H1 (cell line): Measurements from ENCODE around the gene LRRC4C. TPM values are rescaled to one million over a fixed set of nuclear protein-coding genes. Genes with fewer than 3 reads are reported as not detected.

Source experiments
- CTCF ChIA-PET: fragments of 300-600 bp; sonication (Branson Sonifier 250); formaldehyde crosslinking; loops from one replicate; lab custom pipeline; 2021; ENCODE audit not compliant: partially characterized antibody; lab: Charles Lee
- POLR2A ChIA-PET: fragments of 300-600 bp; sonication (Branson Sonifier 250); formaldehyde crosslinking; loops from one replicate; lab custom pipeline; 2021; ENCODE audit warnings: inconsistent platforms; ENCODE audit not compliant: partially characterized antibody; lab: Charles Lee
- DNase-seq, 2 experiments: peaks; one replicate each; pipeline versions ENCODE4 v3.0.0 to v3.0.0-alpha.2; 2010 to 2022; ENCODE audit warnings: low spot score in 2 of 2, low read depth in 1 of 2, mixed read lengths in 1 of 2
- FAIRE-seq: peaks from 2 replicates; lab custom pipeline; 2011; peaks lifted over from hg19 to GRCh38; lab: Jason Lieb, UNC
- H2AFZ ChIP-seq: 2 replicates; pipeline ENCODE4 v1.8.1; 2012; ENCODE audit warnings: low read length, inconsistent platforms
- H2AK5ac ChIP-seq: 2 replicates; pipeline ENCODE4 v1.6.1; 2013; ENCODE audit warnings: low read depth, low read length
- H2BK120ac ChIP-seq: replicated peaks from 2 replicates; pipeline ENCODE3; 2013; ENCODE audit warnings: low read depth, low read length, inconsistent platforms
- H2BK12ac ChIP-seq: 2 replicates; pipeline ENCODE4 v1.6.1; 2013; ENCODE audit warnings: low read depth, low read length
- H2BK15ac ChIP-seq: 2 replicates; pipeline ENCODE4 v1.6.1; 2013; ENCODE audit warnings: low read length
- H2BK20ac ChIP-seq: 2 replicates; pipeline ENCODE4 v1.6.1; 2013; ENCODE audit warnings: low read length
- H2BK5ac ChIP-seq: 2 replicates; pipeline ENCODE4 v1.6.1; 2013; ENCODE audit warnings: low read depth, low read length
- H3K14ac ChIP-seq: 2 replicates; pipeline ENCODE4 v1.6.1; 2013; ENCODE audit warnings: inconsistent platforms; ENCODE audit not compliant: insufficient read length
- H3K18ac ChIP-seq: 2 replicates; pipeline ENCODE4 v1.6.1; 2013; ENCODE audit warnings: low read length; ENCODE audit errors: extremely low read depth
- H3K23ac ChIP-seq: 2 replicates; pipeline ENCODE4 v1.6.1; 2013; ENCODE audit warnings: inconsistent platforms; ENCODE audit not compliant: insufficient read length
- H3K23me2 ChIP-seq: 2 replicates; pipeline ENCODE4 v1.6.1; 2013; ENCODE audit warnings: low read depth, low read length
- H3K27ac ChIP-seq: 2 replicates; pipeline ENCODE4 v1.6.1; 2011; ENCODE audit warnings: low read depth, low read length, inconsistent platforms
- H3K27me3 ChIP-seq, 4 experiments: replicated peaks in 1 of 4; 1 replicate in 1 of 4; 2 replicates in 3 of 4; pipeline versions ENCODE4 v1.6.1 to v1.8.1; 2011 to 2013; ENCODE audit warnings: low read length in 3 of 4, mild to moderate bottlenecking in 3 of 4, inconsistent platforms in 2 of 4, mixed read lengths in 2 of 4, moderate library complexity in 1 of 4; ENCODE audit not compliant: control insufficient read depth in 3 of 4, insufficient read depth in 3 of 4; ENCODE audit errors: extremely low read depth in 1 of 4
- H3K36me3 ChIP-seq, 4 experiments: 2 replicates each; pipeline versions ENCODE4 v1.6.1 to v1.8.1; 2011 to 2013; ENCODE audit warnings: mild to moderate bottlenecking in 4 of 4, low read length in 3 of 4, moderate library complexity in 2 of 4, control low read depth in 1 of 4, inconsistent platforms in 1 of 4; ENCODE audit not compliant: insufficient read depth in 4 of 4, control insufficient read depth in 2 of 4
- H3K4ac ChIP-seq: replicated peaks from 2 replicates; pipeline ENCODE3; 2013; ENCODE audit warnings: low read length, low read depth, mixed read lengths, inconsistent platforms; ENCODE audit not compliant: insufficient read length
- H3K4me1 ChIP-seq, 4 experiments: replicated peaks in 1 of 4; 1 replicate in 1 of 4; 2 replicates in 3 of 4; pipeline versions ENCODE4 v1.6.1 to v1.8.1; 2011 to 2013; ENCODE audit warnings: low read length in 3 of 4, inconsistent platforms in 2 of 4, mixed read lengths in 1 of 4; ENCODE audit not compliant: insufficient read depth in 4 of 4, control insufficient read depth in 3 of 4
- H3K4me2 ChIP-seq, 2 experiments: 2 replicates each; pipeline versions ENCODE4 v1.6.1 to v1.8.1; 2011 to 2013; ENCODE audit warnings: low read depth in 2 of 2, low read length in 2 of 2, control low read depth in 1 of 2, inconsistent platforms in 1 of 2, mild to moderate bottlenecking in 1 of 2; ENCODE audit not compliant: insufficient read depth in 1 of 2
- H3K4me3 ChIP-seq, 4 experiments: fragments of 200-600, 300-600 bp in 1 of 4; sonication (generic), shearing (Covaris generic), sonication (Bioruptor Twin) in 1 of 4; 2 replicates each; pipeline versions ENCODE4 v1.5.1 to v1.8.1; 2011 to 2016; ENCODE audit warnings: low read length in 4 of 4, low read depth in 3 of 4, control low read depth in 2 of 4, inconsistent platforms in 2 of 4, mild to moderate bottlenecking in 2 of 4, mixed read lengths in 1 of 4, moderate library complexity in 1 of 4; ENCODE audit not compliant: insufficient read depth in 2 of 4; ENCODE audit errors: extremely low read depth in 1 of 4
- H3K56ac ChIP-seq: replicated peaks from 2 replicates; pipeline ENCODE3; 2013; ENCODE audit warnings: low read depth, mild to moderate bottlenecking, mixed read lengths, low read length, inconsistent platforms; ENCODE audit not compliant: insufficient read length
- H3K79me1 ChIP-seq: 2 replicates; pipeline ENCODE4 v1.6.1; 2013; ENCODE audit warnings: low read depth, low read length, control low read depth
- H3K79me2 ChIP-seq, 2 experiments: 2 replicates each; pipeline versions ENCODE4 v1.6.1 to v1.8.1; 2012 to 2013; ENCODE audit warnings: low read length in 2 of 2, mild to moderate bottlenecking in 2 of 2, inconsistent platforms in 1 of 2; ENCODE audit not compliant: insufficient read depth in 2 of 2, control insufficient read depth in 1 of 2
- H3K9ac ChIP-seq, 4 experiments: replicated peaks in 1 of 4; 1 replicate in 1 of 4; 2 replicates in 3 of 4; pipeline versions ENCODE4 v1.6.1 to v1.8.1; 2011 to 2013; ENCODE audit warnings: low read depth in 3 of 4, low read length in 3 of 4, control low read depth in 2 of 4, mild to moderate bottlenecking in 2 of 4, moderate library complexity in 2 of 4, inconsistent platforms in 1 of 4; ENCODE audit errors: extremely low read depth in 1 of 4
- H3K9me3 ChIP-seq, 2 experiments: 2 replicates each; pipeline versions ENCODE4 v1.6.1 to v1.8.1; 2012 to 2013; ENCODE audit warnings: mild to moderate bottlenecking in 2 of 2, moderate library complexity in 2 of 2, control low read depth in 1 of 2, inconsistent platforms in 1 of 2, low read depth in 1 of 2, low read length in 1 of 2, mixed read lengths in 1 of 2; ENCODE audit not compliant: insufficient read depth in 2 of 2
- H4K20me1 ChIP-seq, 2 experiments: replicated peaks in 1 of 2; 2 replicates each; pipeline versions ENCODE3 to v1.8.1; 2011 to 2013; ENCODE audit warnings: inconsistent platforms in 2 of 2, low read length in 2 of 2, mild to moderate bottlenecking in 1 of 2; ENCODE audit not compliant: insufficient read depth in 2 of 2, control insufficient read depth in 1 of 2
- H4K5ac ChIP-seq: 2 replicates; pipeline ENCODE4 v1.6.1; 2013; ENCODE audit warnings: low read length, low read depth, mixed read lengths, inconsistent platforms; ENCODE audit not compliant: insufficient read length
- H4K8ac ChIP-seq: 2 replicates; pipeline ENCODE4 v1.8.0; 2013; ENCODE audit warnings: mild to moderate bottlenecking, moderate library complexity, low read length, inconsistent platforms; ENCODE audit not compliant: insufficient read depth; ENCODE audit errors: extremely low read depth
- H4K91ac ChIP-seq: replicated peaks from 2 replicates; pipeline ENCODE3; 2013; ENCODE audit warnings: low read length, mixed read lengths, inconsistent platforms; ENCODE audit not compliant: insufficient read length
- ASH2L ChIP-seq: fragments of 200-600, 300-600 bp; sonication (generic); IDR thresholded peaks from one replicate; pipeline ENCODE4 v1.7.1; 2017; ENCODE audit warnings: low read length
- ATF2 ChIP-seq: IDR thresholded peaks from 2 replicates; pipeline ENCODE4 v1.6.1; 2012; ENCODE audit warnings: low read length, inconsistent platforms
- CBX5 ChIP-seq: fragments of 300-800, 300-1000 bp; sonication (generic); IDR thresholded peaks from 2 replicates; pipeline ENCODE4 v1.7.1; 2016; ENCODE audit warnings: antibody characterized with exemption, low read length, low read depth
- EZH2 ChIP-seq: fragments of 200-600 bp; sonication (generic); IDR thresholded peaks from 2 replicates; pipeline ENCODE4 v1.7.1; 2012; ENCODE audit warnings: low read depth, mild to moderate bottlenecking, moderate library complexity, low read length, inconsistent platforms; ENCODE audit not compliant: severe bottlenecking
- MAX ChIP-seq: IDR thresholded peaks from 2 replicates; pipeline ENCODE4 v1.6.1; 2012; ENCODE audit warnings: inconsistent platforms
- RAD21 ChIP-seq, 2 experiments: IDR thresholded peaks in 1 of 2; conservative IDR thresholded peaks in 1 of 2; 2 replicates each; pipeline ENCODE4 v1.6.1; 2011; ENCODE audit warnings: low read depth in 2 of 2, low read length in 2 of 2, improper control_type of control experiment in 1 of 2, inconsistent platforms in 1 of 2, mild to moderate bottlenecking in 1 of 2, moderate library complexity in 1 of 2
- SP1 ChIP-seq: IDR thresholded peaks from 2 replicates; pipeline ENCODE4 v1.6.1; 2011; ENCODE audit warnings: low read depth, low read length
- SRF ChIP-seq: IDR thresholded peaks from 2 replicates; pipeline ENCODE4 v1.6.1; 2011; ENCODE audit warnings: mild to moderate bottlenecking, low read depth, low read length, moderate library complexity
- YY1 ChIP-seq: IDR thresholded peaks from 2 replicates; pipeline ENCODE4 v1.6.1; 2011; ENCODE audit warnings: low read depth, mild to moderate bottlenecking, low read length
- WGBS, 2 experiments: shearing (Covaris generic) in 1 of 2; methylation state at CpG; one replicate each; pipeline versions ENCODE4 v1.1.6 to v1.1.7; 2013 to 2015; ENCODE audit warnings: low lambda C conversion rate in 2 of 2, mixed read lengths in 2 of 2, inconsistent platforms in 1 of 2, low coverage in 1 of 2, missing lambda C conversion rate in 1 of 2; ENCODE audit not compliant: insufficient replicate concordance in 2 of 2, insufficient coverage in 1 of 2, insufficient read length in 1 of 2; ENCODE audit errors: extremely low coverage in 1 of 2, missing lambda C conversion rate in 1 of 2; 5-methylcytosine and 5-hydroxymethylcytosine counted together
- polyA plus RNA-seq, 7 experiments: library from polyadenylated mRNA; depleted of rRNA in 3 of 7; stranded (reverse) in 5 of 7; unstranded in 2 of 7; fragments of >200 nt in 5 of 7; fragments of 200-250 nt in 2 of 7; gene quantifications; 1 replicate in 5 of 7; 2 replicates in 1 of 7; 4 replicates in 1 of 7; pipeline versions ENCODE4 v1.2.1 to v1.2.3, GENCODE V29; 2011 to 2013; ENCODE audit warnings: missing spikeins in 2 of 7, mixed read lengths in 2 of 7
- total RNA-seq: library from RNA; stranded (reverse); fragmentation: NEBNext Ultra II Directional; extraction: Animal tissue kit (Norgen Biotek cat#: 25700); gene quantifications from 2 replicates; pipeline ENCODE4 v1.2.1, GENCODE V29; 2021

LRRC4C gene
- total and polyA plus RNA-seq, 2 of the 8 experiments (the other 6 are each of a cell fraction or from before 2014, with no cell fraction given), result 0.23 to 2.2 TPM

- Histone ChIP-seq H3K18ac (no peak overlapping the region), H4K91ac (no peak overlapping the region), H3K4me3 (no peak overlapping the region), H3K27me3 (no peaks in the 10 kb centered on the region), H3K23ac (no peak overlapping the region), H3K36me3 (no peaks in the 10 kb centered on the region), H4K5ac (no peak overlapping the region), H2BK20ac (no peak overlapping the region), H3K9ac (no peak overlapping the region), H2AK5ac (no peak overlapping the region), H3K4me2 (no peak overlapping the region), H3K9me3 (no peaks in the 10 kb centered on the region), H3K79me2 (no peaks in the 10 kb centered on the region), H2AFZ (no peak overlapping the region), H2BK12ac (no peak overlapping the region), H2BK120ac (no peak overlapping the region), H2BK15ac (no peak overlapping the region), H2BK5ac (no peak overlapping the region), H3K4ac (no peak overlapping the region), H3K4me1 (peaks cover 0 to 4% (median 0%) of the 10 kb centered on the region in 4 experiments; a peak in 1 of 7 replicates), H3K56ac (no peak overlapping the region), H3K23me2 (no peaks in the 10 kb centered on the region), H3K27ac (no peak overlapping the region), H4K20me1 (no peaks in the 10 kb centered on the region), H3K79me1 (no peaks in the 10 kb centered on the region), H4K8ac (no peak overlapping the region), H3K14ac (no peak overlapping the region)
- FAIRE-seq (no peak), DNase-seq (no peak)
- TF ChIP-seq RAD21 (IDR thresholded peaks at IDR 0.05 in 1 of 2, conservative IDR thresholded peaks at IDR 0.05 in 1 of 2; ENCODE audit: low read depth in 2 of 2, low read length in 2 of 2) (no peak), CBX5 (no peak), YY1 (no peak), ATF2 (no peak), EZH2 (no peak), ASH2L (no peak), SRF (no peak), MAX (no peak), SP1 (no peak)
- ChIA-PET POLR2A (no interaction called here), CTCF (no interaction called here)
- 91% methylated on average over 5 of the region's 5 CpGs; no CpG with 5 or more reads in 1 of the 2 experiments for WGBS, 2 experiments
These were observed 414.2 kb downstream of the LRRC4C start for GRCh38 chr11:41045266-41045665.
